SKM-1 treated with dmso at 0.1 percent for 144 hours (cell line): Measurements from ENCODE around the gene DDX25.

Source experiments
- DNase-seq: peaks from one replicate; lab custom pipeline; 2025; ENCODE audit not compliant: unreplicated experiment; lab: John Stamatoyannopoulos, UW

The DDX25 gene

GRCh38 chr11:125968354-125968753 is 64.0 kb downstream of the DDX25 start:
- DNase-seq: peak; percentile 12

DNA sequence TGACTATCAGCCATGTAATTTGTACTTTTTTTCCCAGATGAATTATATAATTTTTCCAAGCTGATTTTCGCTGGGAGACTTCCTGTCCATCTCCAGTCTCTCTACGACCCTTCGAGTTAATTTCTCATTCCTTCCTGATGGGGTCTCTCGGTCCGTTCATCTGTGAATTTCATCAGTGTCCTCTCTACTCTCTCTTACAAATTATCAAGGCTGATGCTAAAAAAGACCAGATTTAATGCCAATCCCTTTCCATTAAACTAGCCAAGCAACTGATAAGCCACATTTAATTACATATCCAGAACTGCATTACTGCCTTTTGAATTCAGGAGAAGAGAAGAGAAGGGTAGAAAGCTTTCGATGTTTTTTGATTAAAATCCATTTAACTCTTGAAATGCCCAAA is 67.3 kb downstream of the DDX25 start:
- no peak for DNase-seq

DNA sequence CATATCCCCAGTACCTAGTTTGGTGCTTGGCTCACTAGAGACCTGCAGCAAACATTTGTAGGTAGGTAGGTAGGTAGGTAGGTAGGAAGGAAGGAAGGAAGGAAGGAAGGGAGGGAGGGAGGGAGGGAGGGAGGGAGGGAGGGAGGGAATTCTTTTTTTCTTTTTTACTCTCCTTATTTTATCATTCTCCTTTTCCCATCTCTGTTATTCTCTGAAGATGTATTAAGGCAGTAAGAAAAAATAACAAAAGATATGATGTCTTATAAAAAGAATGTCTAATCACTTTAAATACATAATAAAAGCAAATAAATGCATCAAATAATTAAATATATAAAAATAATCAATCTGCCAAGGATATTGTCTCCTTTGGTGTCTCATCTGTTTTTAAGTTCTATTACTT is 70.0 kb downstream of the DDX25 start:
- DNase-seq: no peak

GRCh38 chr11:125975634-125976033 is 71.3 kb downstream of the DDX25 start:
- DNase-seq: no peak

DNA sequence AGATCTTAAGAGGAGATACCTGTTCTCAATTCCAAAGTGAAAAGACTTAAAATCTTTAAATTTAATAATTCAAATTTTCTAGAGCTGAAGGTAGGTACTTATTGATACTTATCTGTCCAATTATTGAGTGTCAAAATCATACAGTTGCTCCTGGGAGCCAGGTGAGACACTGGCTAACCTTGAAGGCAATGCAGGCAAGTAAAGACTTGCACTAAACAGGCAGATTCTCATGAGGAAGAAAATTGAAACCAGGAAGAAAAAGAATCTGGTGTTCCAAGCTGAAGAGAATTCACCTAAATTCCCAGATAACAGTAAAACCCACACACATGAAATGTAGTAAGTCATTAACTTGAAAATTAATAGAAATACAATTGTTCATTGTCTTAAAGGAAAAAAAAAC is 71.8 kb downstream of the DDX25 start:
- DNase-seq: no peak

GRCh38 chr11:125977333-125977732 is 73.0 kb downstream of the DDX25 start:
- no peak for DNase-seq

GRCh38 chr11:125978181-125978716 is 73.9 kb downstream of the DDX25 start:
- DNase-seq: no peak
